Measurements from ENCODE around the gene DVL2. TPM values are rescaled to one million over a fixed set of nuclear protein-coding genes. Genes with fewer than 3 reads are reported as not detected.
A peak's percentile ranks its signal among the peaks of the same experiment; 100 is the strongest.

DVL2 gene
- total RNA-seq, 1 donor, result 106 TPM

DNA sequence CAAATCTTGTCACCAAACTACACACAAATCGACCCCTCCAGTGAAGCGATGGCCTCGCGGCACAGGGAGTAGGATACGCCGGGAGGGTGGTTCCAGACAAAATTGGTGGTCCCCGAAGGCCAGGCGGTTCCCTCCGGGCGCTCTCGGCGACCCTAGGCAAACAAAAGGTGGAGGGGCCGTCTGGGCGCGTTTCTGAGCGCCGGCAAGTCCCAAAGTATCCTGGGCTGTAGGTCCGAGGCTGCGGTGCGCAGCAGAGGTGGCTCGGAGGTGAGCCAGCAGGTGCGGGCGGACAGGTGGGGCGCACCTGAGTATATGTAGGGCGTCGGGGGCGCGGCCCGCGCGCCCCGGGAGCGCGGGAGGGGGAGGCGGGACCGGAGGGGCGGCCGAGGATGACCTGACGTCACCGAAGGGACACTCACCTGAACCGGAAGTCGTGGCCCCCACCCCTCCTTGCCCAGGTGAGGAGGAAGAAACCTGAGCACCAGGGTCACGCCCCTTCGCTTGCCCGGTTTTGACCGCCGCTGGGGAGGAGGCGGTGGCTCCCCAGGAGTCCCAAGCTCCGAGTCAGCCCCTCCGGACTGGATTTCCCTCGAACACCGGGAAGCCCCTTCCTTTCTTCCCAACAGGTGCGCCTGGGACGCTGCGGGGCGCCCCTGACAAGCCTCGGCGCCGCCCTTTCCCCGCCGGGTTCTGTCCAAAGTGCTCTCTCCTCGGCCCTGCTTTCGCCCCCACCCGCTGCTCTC, 28.0 kb upstream of the DVL2 start, which contains the start of gene CLDN7:
TSS of gene CLDN7 (minus strand) at position 287 of the 743 bp plus-strand sequence. CDS start 435 bp downstream, outside the sequence.
- peaks cover 15% of the 10 kb centered on the region for H3K27me3 ChIP-seq (ENCODE audit: insufficient read depth, low read length)
- peak within 1 kb of the TSS; percentile 77 for H3K4me2 ChIP-seq (ENCODE audit: insufficient read depth, low read length)
- no peak for DNase-seq (ENCODE audit: insufficient read length, low spot score, missing footprints)
- TF ChIP-seq, protein P1, sequence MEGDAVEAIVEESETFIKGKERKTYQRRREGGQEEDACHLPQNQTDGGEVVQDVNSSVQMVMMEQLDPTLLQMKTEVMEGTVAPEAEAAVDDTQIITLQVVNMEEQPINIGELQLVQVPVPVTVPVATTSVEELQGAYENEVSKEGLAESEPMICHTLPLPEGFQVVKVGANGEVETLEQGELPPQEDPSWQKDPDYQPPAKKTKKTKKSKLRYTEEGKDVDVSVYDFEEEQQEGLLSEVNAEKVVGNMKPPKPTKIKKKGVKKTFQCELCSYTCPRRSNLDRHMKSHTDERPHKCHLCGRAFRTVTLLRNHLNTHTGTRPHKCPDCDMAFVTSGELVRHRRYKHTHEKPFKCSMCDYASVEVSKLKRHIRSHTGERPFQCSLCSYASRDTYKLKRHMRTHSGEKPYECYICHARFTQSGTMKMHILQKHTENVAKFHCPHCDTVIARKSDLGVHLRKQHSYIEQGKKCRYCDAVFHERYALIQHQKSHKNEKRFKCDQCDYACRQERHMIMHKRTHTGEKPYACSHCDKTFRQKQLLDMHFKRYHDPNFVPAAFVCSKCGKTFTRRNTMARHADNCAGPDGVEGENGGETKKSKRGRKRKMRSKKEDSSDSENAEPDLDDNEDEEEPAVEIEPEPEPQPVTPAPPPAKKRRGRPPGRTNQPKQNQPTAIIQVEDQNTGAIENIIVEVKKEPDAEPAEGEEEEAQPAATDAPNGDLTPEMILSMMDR (IDR thresholded peaks at IDR 0.05; ENCODE audit: extremely low read depth, low read depth, low read length), result no peak
- no peaks in the 10 kb centered on the region for H4K20me1 ChIP-seq (ENCODE audit: insufficient read depth, low read length)
- H3K36me3 ChIP-seq (ENCODE audit: insufficient read depth, low read length), result peaks cover 12% of the 10 kb centered on the region
- H2AFZ ChIP-seq (ENCODE audit: low read length), result peak within 1 kb of the TSS; percentile 88
- H3K4me3 ChIP-seq (ENCODE audit: insufficient read depth, low read length), result peak within 1 kb of the TSS; percentile 67
- no peaks in the 10 kb centered on the region for H3K9me3 ChIP-seq (ENCODE audit: low read depth, low read length)
- H3K79me2 ChIP-seq (ENCODE audit: insufficient read depth, low read length), result no peaks in the 10 kb centered on the region
- H3K4me1 ChIP-seq (ENCODE audit: insufficient read depth, low read length), result peaks cover 19% of the 10 kb centered on the region
- H3K27ac ChIP-seq (ENCODE audit: low read depth, low read length), result no peak within 1 kb of the TSS

DNA sequence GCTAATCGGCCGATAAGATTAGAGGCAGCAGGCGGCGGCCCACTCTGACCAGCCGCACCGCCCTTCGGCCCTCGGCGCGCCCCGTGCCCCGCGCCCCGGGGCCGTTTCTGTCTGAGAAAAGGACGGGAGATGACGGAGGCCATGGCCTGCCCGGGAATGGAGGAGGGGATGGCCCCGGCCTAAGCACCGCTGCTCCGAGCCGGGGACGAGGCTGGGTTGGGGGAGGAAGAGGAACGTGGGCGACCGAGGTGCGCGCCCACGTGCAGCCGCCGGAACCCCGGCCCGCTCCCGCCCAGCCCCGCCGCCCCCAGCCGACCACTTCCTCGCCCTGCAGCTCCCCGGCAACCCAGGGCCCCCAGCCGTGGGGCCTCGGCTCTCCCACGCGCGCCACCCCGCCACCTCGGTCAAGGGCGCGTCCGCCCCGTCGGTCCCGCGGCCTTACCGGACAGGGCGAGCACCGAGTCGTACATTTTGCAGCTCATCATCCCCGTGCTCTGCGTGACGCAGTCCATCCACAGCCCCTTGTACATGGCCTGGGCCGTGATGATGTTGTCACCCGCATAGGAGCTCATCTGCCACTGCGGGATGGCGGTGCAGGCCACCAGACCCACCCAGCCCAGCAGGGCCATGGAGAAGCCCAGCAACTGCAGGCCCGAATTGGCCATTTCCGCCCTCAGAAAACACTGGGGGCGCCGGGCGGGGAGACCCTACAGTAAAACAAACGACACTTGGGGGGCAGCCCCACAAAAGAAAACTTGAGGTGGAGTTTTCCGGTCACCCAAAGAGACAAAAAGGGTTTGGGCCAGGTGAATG, 27.3 kb upstream of the DVL2 start:
- peak; percentile 82 for DNase-seq (ENCODE audit: insufficient read length, low spot score, missing footprints)
- H3K4me1 ChIP-seq (ENCODE audit: insufficient read depth, low read length), result peaks cover 19% of the 10 kb centered on the region
- H3K4me2 ChIP-seq (ENCODE audit: insufficient read depth, low read length), result peak overlapping the region; percentile 77
- no peaks in the 10 kb centered on the region for H3K79me2 ChIP-seq (ENCODE audit: insufficient read depth, low read length)
- H3K27me3 ChIP-seq (ENCODE audit: insufficient read depth, low read length), result peaks cover 15% of the 10 kb centered on the region
- TF ChIP-seq, protein P1 (IDR thresholded peaks at IDR 0.05; ENCODE audit: extremely low read depth, low read depth, low read length), result no peak
- H3K36me3 ChIP-seq (ENCODE audit: insufficient read depth, low read length), result peaks cover 18% of the 10 kb centered on the region
- peak overlapping the region; percentile 51 for H2AFZ ChIP-seq (ENCODE audit: low read length)
- H4K20me1 ChIP-seq (ENCODE audit: insufficient read depth, low read length), result no peaks in the 10 kb centered on the region
- H3K9me3 ChIP-seq (ENCODE audit: low read depth, low read length), result no peaks in the 10 kb centered on the region
- H3K27ac ChIP-seq (ENCODE audit: low read depth, low read length), result no peak overlapping the region
- peak overlapping the region; percentile 67 for H3K4me3 ChIP-seq (ENCODE audit: insufficient read depth, low read length)

DNA sequence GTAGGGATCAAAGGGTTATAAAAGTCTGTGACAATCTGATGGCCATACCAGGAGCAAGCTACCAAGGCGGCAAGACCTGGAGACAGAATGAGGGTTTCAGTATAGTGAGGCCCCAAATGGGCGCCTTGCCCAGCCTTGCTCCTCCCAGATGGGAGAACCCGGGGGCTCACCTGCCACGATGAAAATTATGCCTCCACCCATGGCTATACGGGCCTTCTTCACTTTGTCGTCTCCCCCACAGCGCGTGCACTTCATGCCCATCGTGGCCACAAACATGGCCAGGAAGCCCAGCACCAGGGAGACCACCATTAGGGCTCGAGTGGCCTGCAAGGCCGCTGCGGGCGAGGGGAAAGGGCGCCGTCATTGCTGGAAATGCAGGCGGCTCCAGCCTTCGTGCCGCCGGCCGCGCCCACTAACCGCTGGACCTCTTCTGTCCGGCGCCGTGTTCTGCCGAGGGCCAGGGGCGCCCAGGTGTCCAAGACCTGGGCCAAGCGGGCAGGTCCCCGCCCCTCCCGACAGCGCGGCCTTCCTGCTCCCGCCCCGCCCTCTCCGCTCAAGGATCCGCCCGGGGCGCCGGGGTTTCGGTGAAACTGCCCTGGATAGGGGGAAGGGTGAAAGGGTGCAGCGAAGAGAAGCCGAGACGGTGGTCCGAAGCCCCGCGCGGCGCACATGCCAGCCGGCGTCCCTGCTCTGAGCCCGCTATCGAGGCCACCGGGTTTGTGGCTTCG, 26.5 kb upstream of the DVL2 start:
- Histone ChIP-seq H3K4me1 (ENCODE audit: insufficient read depth, low read length) (peaks cover 19% of the 10 kb centered on the region), H4K20me1 (ENCODE audit: insufficient read depth, low read length) (no peaks in the 10 kb centered on the region), H3K4me3 (ENCODE audit: insufficient read depth, low read length) (peak overlapping the region; percentile 67), H2AFZ (ENCODE audit: low read length) (peak overlapping the region; percentile 51), H3K9me3 (ENCODE audit: low read depth, low read length) (no peaks in the 10 kb centered on the region), H3K79me2 (ENCODE audit: insufficient read depth, low read length) (no peaks in the 10 kb centered on the region), H3K4me2 (ENCODE audit: insufficient read depth, low read length) (peak overlapping the region; percentile 77), H3K27ac (ENCODE audit: low read depth, low read length) (no peak overlapping the region), H3K27me3 (ENCODE audit: insufficient read depth, low read length) (peaks cover 15% of the 10 kb centered on the region), H3K36me3 (ENCODE audit: insufficient read depth, low read length) (peaks cover 25% of the 10 kb centered on the region)
- DNase-seq (ENCODE audit: insufficient read length, low spot score, missing footprints), result peak; percentile 90
- TF ChIP-seq, protein P1 (IDR thresholded peaks at IDR 0.05; ENCODE audit: extremely low read depth, low read depth, low read length), result no peak
